OCI-LY7 (cell line): Measurements from ENCODE around the gene P3R3URF. TPM values are rescaled to one million over a fixed set of nuclear protein-coding genes. Genes with fewer than 3 reads are reported as not detected.

Experiments used
- BruUV-seq: library from RNA; stranded (reverse); fragments of 400-500 nt; replicated peaks from 2 replicates; lab custom pipeline; 2021; lab: Mats Ljungman, UMichigan
- CTCF ChIA-PET: fragments of 300-600 bp; sonication (Branson Sonifier 250); formaldehyde crosslinking; loops from one replicate; lab custom pipeline; 2022; ENCODE audit warnings: antibody characterized with exemption; ENCODE audit not compliant: unreplicated experiment; lab: Charles Lee
- POLR2A ChIA-PET: fragments of 300-600 bp; sonication (Branson Sonifier 250); formaldehyde crosslinking; loops from one replicate; lab custom pipeline; 2022; ENCODE audit warnings: antibody characterized with exemption; lab: Charles Lee
- DNase-seq: peaks from one replicate; pipeline ENCODE4 v3.0.0-alpha.2; 2015; ENCODE audit warnings: low spot score
- H2AFZ ChIP-seq: fragments of 200-600 bp; sonication (generic), shearing (Covaris generic); 2 replicates; pipeline ENCODE4 v1.6.1; 2014; ENCODE audit warnings: mild to moderate bottlenecking, antibody characterized with exemption, low read length, moderate library complexity
- H3K27ac ChIP-seq: fragments of 200-600 bp; sonication (generic); 2 replicates; pipeline ENCODE4 v1.5.1; 2014; ENCODE audit warnings: mixed run types, low read depth, mild to moderate bottlenecking, moderate library complexity, low read length, inconsistent platforms; ENCODE audit not compliant: poor library complexity, severe bottlenecking
- H3K36me3 ChIP-seq: fragments of 200-600 bp; sonication (generic); 2 replicates; pipeline ENCODE4 v1.6.1; 2014; ENCODE audit warnings: mild to moderate bottlenecking, antibody characterized with exemption, low read length, moderate library complexity, mixed read lengths; ENCODE audit not compliant: insufficient read depth
- H3K4me1 ChIP-seq: fragments of 200-600 bp; sonication (generic); 2 replicates; pipeline ENCODE4 v1.5.1; 2014; ENCODE audit warnings: mild to moderate bottlenecking, low read length; ENCODE audit not compliant: insufficient read depth, poor library complexity, severe bottlenecking
- H3K4me2 ChIP-seq: fragments of 200-600 bp; sonication (generic); 2 replicates; pipeline ENCODE4 v1.6.1; 2014; ENCODE audit warnings: mild to moderate bottlenecking, low read length
- H3K4me3 ChIP-seq: fragments of 200-600 bp; sonication (generic); 2 replicates; pipeline ENCODE4 v1.5.1; 2014; ENCODE audit warnings: mild to moderate bottlenecking, low read depth, low read length; ENCODE audit not compliant: poor library complexity, severe bottlenecking
- H3K79me2 ChIP-seq: fragments of 200-600 bp; sonication (generic); 2 replicates; pipeline ENCODE4 v1.6.1; 2016; ENCODE audit warnings: low read depth, mild to moderate bottlenecking, low read length, moderate library complexity, mixed read lengths; ENCODE audit not compliant: insufficient read depth
- H3K9me2 ChIP-seq: fragments of 200-600 bp; sonication (generic); 2 replicates; pipeline ENCODE4 v1.6.1; 2016; ENCODE audit warnings: mild to moderate bottlenecking, low read length, mixed read lengths; ENCODE audit not compliant: insufficient read depth
- H3K9me3 ChIP-seq: fragments of 200-600 bp; sonication (generic); 2 replicates; pipeline ENCODE4 v1.6.1; 2014; ENCODE audit warnings: mild to moderate bottlenecking, mixed run types, low read length, mixed read lengths
- H4K20me1 ChIP-seq: fragments of 200-600 bp; sonication (generic); 2 replicates; pipeline ENCODE4 v1.6.1; 2014; ENCODE audit warnings: mild to moderate bottlenecking, antibody characterized with exemption, low read length, moderate library complexity, mixed read lengths; ENCODE audit not compliant: insufficient read depth
- CTCF ChIP-seq: fragments of 200-600 bp; sonication (generic); conservative IDR thresholded peaks from 2 replicates; pipeline ENCODE4 v1.5.1; 2014; ENCODE audit warnings: mild to moderate bottlenecking, antibody characterized with exemption, low read length, moderate library complexity, mixed read lengths
- EZH2phosphoT487 ChIP-seq: fragments of 200-600 bp; sonication (generic); IDR thresholded peaks from 2 replicates; pipeline ENCODE4 v1.6.1; 2018; ENCODE audit warnings: low read depth, borderline replicate concordance, mild to moderate bottlenecking, mixed run types, antibody characterized with exemption, low read length, moderate library complexity, mixed read lengths
- intact Hi-C: fragments of 100-400 bp; cut with micrococcal nuclease; formaldehyde crosslinking; loops from one replicate; pipeline ENCODE4 v1.10.0; 2022; ENCODE audit not compliant: unreplicated experiment
- total RNA-seq, 2 experiments: library from RNA; depleted of rRNA in 1 of 2; stranded (reverse); fragments of >200 nt in 1 of 2; shearing (Covaris generic) in 1 of 2; gene quantifications; 2 replicates each; pipeline ENCODE4 v1.2.3, GENCODE V29; 2014 to 2022

Gene P3R3URF
- total RNA-seq, 2 experiments from 2014 or later, result not detected

GRCh38 chr1:46210561-46210960, 34.3 kb upstream of the P3R3URF start:
- H2AFZ ChIP-seq, result no peak overlapping the region
- BruUV-seq, result no TSS peak
- no peaks in the 10 kb centered on the region for H3K36me3 ChIP-seq
- no peaks in the 10 kb centered on the region for H3K9me3 ChIP-seq
- no peaks in the 10 kb centered on the region for H3K79me2 ChIP-seq
- H3K27ac ChIP-seq, result no peak overlapping the region
- no peak for TF ChIP-seq EZH2phosphoT487
- TF ChIP-seq CTCF, result no peak
- POLR2A ChIA-PET, result no interaction called here
- H3K4me3 ChIP-seq, result no peak overlapping the region
- peaks cover 6% of the 10 kb centered on the region for H3K4me1 ChIP-seq
- H3K9me2 ChIP-seq, result no peaks in the 10 kb centered on the region
- H3K4me2 ChIP-seq, result no peak overlapping the region
- intact Hi-C loops, result no loop called here
- CTCF ChIA-PET, result no interaction called here
- H4K20me1 ChIP-seq, result no peaks in the 10 kb centered on the region
- DNase-seq, result no peak

- DNase-seq, result no peak
- Histone ChIP-seq H2AFZ (no peak overlapping the region; the same call in 1 of the 2 replicates), H3K9me2 (no peaks in the 10 kb centered on the region), H3K36me3 (no peaks in the 10 kb centered on the region), H3K27ac (no peak overlapping the region), H3K9me3 (no peaks in the 10 kb centered on the region), H3K79me2 (no peaks in the 10 kb centered on the region), H3K4me1 (peaks cover 16% of the 10 kb centered on the region), H3K4me3 (no peak overlapping the region), H4K20me1 (no peaks in the 10 kb centered on the region), H3K4me2 (no peak overlapping the region)
- BruUV-seq, result no TSS peak
- intact Hi-C loops, result no loop called here
- ChIA-PET CTCF (no interaction called here), POLR2A (interaction anchor here (1.1 kb wide), 1 partner anchor 18 kb away, joined by 3 read pairs; no protein-coding TSS in a partner anchor)
- TF ChIP-seq EZH2phosphoT487 (no peak), CTCF (no peak)
These were observed 30.1 kb upstream of the P3R3URF start for GRCh38 chr1:46206399-46206798.

GRCh38 chr1:46205791-46206190, 29.5 kb upstream of the P3R3URF start:
- Histone ChIP-seq H3K36me3 (no peaks in the 10 kb centered on the region), H3K9me3 (no peaks in the 10 kb centered on the region), H3K4me1 (peaks cover 16% of the 10 kb centered on the region), H3K27ac (no peak overlapping the region), H2AFZ (no peak overlapping the region), H3K4me3 (no peak overlapping the region), H3K79me2 (no peaks in the 10 kb centered on the region), H3K4me2 (no peak overlapping the region), H3K9me2 (no peaks in the 10 kb centered on the region), H4K20me1 (no peaks in the 10 kb centered on the region)
- ChIA-PET POLR2A (no interaction called here), CTCF (no interaction called here)
- no peak for TF ChIP-seq CTCF
- TF ChIP-seq EZH2phosphoT487, result no peak
- intact Hi-C loops, result no loop called here
- BruUV-seq, result no TSS peak
- DNase-seq, result no peak
